ENCODE results near the gene SLC26A5.
"Not testable (repeated sequence)": the region's sequence is repeated elsewhere in the genome, so short reads cannot be mapped to it uniquely, and the experiment has no call there.

SLC26A5 gene

DNA sequence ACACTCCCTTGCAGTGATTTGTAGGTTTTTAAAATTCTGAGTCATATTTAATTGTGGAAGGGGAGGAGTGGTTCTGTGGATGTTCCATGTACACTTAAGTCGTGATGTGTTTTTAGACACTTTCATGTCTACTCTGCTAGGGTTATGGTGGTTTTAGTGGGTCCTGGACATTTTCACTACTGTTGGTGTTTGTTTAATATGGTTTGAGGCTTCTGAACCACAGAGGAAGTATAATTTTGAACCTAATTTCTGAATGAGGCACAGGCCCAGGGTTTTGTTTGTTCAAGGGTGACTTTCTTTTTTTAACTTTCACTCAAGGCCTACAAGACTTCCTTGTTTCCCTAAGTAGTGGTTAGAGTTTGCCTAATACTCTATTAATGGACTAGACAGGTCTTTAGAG, 13.3 kb downstream of the SLC26A5 start:
- no peak for TF ChIP-seq POLR2A (IDR thresholded peaks at IDR 0.05; ENCODE audit: low read depth, low read length)
- FAIRE-seq (no peak), DNase-seq (ENCODE audit: insufficient read length, low spot score) (no peak)

DNA sequence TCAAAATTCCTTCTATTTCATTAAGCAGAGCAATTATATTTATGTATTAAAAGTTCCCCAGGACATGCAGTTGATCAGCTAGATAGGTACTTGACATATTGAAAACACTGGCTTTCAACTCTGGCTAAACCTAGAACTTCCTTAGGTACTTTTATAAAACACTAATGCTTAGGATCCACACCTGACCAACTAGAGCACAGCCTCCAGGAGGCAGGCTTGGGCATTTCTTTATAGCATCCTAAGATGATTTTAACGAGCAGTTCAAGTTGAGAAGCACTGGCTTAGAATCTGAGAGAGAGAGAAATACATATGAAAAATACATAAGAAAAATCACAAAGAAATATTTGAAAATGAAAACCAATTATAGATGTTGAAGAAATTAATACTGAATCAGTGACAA, 20.8 kb downstream of the SLC26A5 start:
- TF ChIP-seq POLR2A (IDR thresholded peaks at IDR 0.05; ENCODE audit: low read depth, low read length) = no peak
- DNase-seq (ENCODE audit: insufficient read length, low spot score) = no peak
- FAIRE-seq = no peak

DNA sequence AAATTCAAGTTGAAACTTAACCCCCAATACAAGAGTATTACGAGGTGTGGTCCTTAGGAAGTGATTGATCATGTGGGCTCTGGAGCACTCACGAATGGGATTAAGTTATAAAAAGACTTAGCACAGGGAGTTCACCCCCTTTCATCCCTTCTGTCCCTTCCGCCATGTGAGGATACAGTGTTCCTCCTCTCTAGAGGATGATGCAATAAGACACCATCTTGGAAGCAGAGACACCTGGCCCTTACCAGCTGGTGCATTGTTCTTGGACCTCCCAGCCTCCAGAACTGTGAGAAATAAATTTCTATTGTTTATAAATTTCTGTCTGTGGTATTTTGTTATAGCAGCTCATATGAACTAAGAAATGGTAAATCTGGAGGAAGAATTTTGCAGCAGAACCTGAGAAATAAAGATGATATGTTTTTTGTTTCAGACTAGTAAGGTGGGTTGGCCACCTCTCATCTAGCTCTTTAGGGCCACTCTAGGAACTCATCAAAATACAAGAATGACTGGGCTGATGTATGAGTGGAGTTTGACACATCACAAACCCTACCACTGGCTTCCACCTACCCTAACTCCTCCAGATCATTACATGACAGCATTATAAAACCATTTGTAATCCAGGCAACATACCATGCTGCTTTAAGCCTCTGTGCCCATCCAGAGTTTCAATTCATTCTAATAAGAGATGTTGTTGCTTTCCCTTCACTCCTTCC, 22.4 kb downstream of the SLC26A5 start:
- no peak for FAIRE-seq
- no peak for DNase-seq (ENCODE audit: insufficient read length, low spot score)
- TF ChIP-seq POLR2A (IDR thresholded peaks at IDR 0.05; ENCODE audit: low read depth, low read length) = no peak

DNA sequence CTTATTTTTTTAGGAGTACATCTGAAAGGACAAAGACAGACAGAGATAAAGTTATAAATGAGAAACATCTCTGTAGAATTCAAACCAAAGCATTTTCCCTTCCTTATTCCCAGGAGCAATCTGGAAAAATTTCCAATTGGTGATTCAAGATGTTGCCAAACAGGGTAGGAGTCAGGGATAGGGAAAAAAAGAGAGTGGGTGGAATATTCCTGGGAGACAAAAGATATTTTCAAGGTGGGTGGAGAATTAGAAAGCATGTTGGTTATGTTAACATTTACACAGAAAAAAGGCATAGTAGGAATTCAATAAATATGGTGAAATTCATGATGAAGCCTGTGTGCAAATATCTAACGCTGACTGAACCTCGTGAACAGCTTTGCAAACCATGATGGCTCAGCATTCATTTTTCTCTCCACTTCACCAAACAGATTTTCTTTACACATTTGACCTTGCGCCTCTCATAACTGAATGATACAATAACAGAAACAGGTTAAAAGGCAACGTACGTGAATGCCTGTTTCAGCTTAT, 25.1 kb downstream of the SLC26A5 start:
- FAIRE-seq = no peak

DNA sequence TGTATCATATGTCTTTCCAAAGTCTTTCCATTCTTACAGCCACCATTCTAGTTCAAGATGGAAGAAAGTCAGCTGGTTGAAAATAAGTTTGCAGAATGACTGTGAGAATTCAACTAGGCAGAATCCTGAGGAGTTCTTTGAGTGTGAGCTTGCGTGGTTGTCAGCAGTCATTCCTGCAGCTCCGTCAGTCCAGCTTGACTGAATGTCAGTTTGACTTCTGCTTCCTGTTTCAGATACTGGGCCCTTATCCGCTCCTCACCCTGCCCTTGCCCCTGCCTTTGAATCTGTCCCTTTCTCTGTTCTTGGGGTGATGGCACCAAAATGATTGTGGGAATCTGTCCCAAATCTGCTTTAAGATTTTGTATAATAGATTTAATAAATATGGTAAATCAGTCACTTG, 27.8 kb downstream of the SLC26A5 start:
- DNase-seq (ENCODE audit: insufficient read length, low spot score) (no peak), FAIRE-seq (no peak)
- no peak for TF ChIP-seq POLR2A (IDR thresholded peaks at IDR 0.05; ENCODE audit: low read depth, low read length)

More for the DNA sequence above, 25.1 kb downstream of the SLC26A5 start:
- TF ChIP-seq POLR2A (IDR thresholded peaks at IDR 0.05; ENCODE audit: low read depth, low read length) = no peak
- no peak for DNase-seq (ENCODE audit: insufficient read length, low spot score)

DNA sequence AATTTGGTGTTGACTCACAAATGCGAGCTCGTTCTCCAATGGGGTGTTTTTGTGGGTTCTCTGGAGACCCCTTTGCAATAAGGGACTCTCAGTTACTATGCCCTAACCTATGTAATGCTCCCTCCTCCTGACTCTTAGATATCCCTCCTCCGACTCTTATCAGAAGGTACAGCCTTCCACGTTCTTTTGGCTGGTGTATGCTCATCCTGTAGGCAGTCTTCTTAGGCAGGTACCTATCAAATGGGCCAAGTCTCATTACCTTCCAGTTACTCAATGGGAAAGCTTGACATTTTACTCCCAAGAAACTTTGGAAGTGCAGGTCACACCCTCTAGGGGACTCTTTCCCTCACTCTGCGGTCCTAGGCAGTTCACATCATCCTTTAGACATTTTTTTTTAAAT, 32.6 kb downstream of the SLC26A5 start:
- FAIRE-seq (no peak), DNase-seq (ENCODE audit: insufficient read length, low spot score) (no peak)
- no peak for TF ChIP-seq POLR2A (IDR thresholded peaks at IDR 0.05; ENCODE audit: low read depth, low read length)

DNA sequence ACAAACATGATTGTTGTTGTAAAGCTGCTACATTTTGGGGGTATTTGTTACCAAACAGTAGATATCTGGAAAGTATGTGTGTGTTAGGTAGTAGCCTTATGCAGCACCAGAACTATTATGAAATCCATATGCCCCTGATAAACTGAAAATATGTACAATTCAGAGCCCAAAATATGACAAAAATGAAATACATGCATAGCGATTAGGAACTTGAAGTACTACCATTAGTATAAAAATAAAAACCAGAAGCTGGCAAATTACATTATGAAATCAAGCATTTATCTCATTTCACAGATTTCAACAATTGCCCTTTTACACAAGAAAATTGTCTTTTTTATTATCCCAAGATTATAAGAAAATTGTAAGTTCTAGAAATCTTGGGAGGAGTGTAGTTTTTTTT, 33.9 kb downstream of the SLC26A5 start:
- FAIRE-seq (no peak), DNase-seq (ENCODE audit: insufficient read length, low spot score) (no peak)
- TF ChIP-seq POLR2A (IDR thresholded peaks at IDR 0.05; ENCODE audit: low read depth, low read length) = no peak

DNA sequence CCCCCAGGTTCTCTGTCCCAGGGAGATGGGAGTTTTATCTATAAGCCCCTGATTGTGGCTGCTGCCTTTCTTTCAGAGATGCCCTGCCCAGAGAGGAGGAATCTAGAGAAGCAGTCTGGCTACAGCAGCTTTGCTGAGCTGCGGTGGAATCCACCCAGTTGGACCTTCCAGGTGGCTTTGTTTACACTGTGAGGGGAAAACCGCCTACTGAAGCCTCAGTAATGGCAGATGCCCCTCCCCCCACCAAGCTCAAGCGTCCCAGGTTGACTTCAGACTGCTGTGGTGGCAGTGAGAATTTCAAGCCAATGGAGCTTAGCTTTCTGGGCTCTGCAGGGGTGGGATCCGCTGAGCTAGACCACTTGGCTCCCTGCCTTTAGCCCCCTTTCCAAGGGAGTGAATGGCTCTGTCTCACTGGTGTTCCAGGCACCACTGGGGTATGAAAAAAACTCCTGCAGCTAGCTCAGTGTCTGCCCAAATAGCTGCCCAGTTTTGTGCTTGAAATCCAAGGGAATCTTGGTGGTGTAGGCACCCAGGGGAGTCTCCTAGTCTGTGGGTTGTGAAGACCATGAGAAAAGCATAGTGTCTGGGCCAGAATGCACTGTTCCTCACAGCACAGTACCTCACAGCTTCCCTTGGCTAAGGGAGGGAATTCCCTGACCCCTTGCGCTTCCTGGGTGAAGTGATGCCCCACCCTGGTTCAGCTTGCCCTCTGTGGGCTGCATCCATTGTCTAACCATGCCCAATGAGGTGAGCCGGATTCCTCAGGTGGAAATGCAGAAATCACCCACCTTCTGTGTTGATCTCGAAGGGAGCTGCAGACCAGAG, 40.0 kb downstream of the SLC26A5 start:
- not testable (repeated sequence) for DNase-seq (ENCODE audit: insufficient read length, low spot score)

DNA sequence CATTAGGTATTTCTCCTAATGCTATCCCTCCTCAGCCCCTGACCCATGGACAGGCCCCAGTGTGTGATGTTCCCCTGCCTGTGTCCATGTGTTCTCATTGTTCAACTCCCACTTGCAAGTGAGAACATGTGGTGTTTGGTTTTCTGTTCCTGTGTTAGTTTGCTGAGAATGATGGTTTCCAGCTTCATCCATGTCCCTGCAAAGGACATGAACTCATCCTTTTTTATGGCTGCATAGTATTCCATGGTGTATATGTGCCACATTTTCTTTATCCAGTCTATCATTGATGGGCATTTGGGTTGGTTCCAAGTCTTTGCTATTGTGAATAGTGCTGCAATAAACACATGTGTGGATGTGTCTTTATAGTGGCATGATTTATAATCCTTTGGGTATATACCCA, 46.3 kb downstream of the SLC26A5 start:
- FAIRE-seq; DNase-seq (ENCODE audit: insufficient read length, low spot score): not testable (repeated sequence)

More for the DNA sequence above, 40.0 kb downstream of the SLC26A5 start:
- not testable (repeated sequence) for FAIRE-seq

DNA sequence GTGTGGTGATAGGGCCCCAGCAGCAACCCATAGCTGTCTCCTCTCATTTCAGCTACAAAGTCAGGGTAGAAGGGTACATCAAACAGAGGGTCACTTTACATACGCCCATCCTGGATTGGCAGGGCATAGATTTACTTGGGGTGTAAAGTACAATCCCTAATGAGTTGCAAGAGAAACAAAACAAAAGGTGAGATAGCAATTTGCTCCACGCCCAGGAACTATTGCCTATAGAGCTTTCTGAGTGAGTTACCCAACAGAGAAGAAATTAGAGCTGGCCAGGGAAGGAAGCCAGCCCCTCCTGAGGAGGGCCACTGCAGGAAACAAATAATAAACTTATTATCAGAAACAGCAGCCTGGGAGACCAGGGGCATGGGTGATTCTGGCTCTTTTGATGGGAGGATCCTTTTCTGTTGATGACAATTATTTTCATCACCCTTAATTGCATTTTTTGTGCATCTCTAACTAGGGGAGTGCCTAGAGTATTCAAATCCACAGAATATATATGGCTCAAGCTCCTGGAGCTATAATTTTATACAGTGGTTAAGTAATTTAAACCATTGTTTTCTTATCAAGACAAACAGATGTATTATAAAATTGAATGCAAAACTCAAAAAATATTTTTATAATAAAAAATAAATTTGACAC, 47.4 kb downstream of the SLC26A5 start:
- FAIRE-seq = no peak
- no peak for TF ChIP-seq POLR2A (IDR thresholded peaks at IDR 0.05; ENCODE audit: low read depth, low read length)

DNA sequence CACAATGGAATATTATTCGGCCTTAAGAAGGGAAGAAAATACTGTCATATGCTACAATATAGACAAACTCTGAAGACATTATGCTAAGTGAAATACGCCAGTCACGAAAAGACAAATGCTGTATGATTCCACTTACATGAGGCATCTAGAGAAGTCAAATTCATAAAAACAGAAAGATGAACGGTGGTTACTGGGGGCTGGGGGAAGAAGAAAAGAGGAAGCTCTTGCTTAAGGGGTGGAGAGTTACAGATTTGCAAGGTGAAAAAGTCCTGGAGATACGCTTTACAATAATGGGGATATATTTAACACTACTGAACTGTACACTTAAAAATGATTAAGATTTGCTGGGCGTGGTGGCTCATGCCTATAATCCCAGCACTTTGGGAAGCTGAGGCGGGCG, 49.5 kb downstream of the SLC26A5 start:
- FAIRE-seq = no peak
- no peak for DNase-seq (ENCODE audit: insufficient read length, low spot score)
- TF ChIP-seq POLR2A (IDR thresholded peaks at IDR 0.05; ENCODE audit: low read depth, low read length) = no peak

More for the DNA sequence above, 47.4 kb downstream of the SLC26A5 start:
- DNase-seq (ENCODE audit: insufficient read length, low spot score) = no peak

DNA sequence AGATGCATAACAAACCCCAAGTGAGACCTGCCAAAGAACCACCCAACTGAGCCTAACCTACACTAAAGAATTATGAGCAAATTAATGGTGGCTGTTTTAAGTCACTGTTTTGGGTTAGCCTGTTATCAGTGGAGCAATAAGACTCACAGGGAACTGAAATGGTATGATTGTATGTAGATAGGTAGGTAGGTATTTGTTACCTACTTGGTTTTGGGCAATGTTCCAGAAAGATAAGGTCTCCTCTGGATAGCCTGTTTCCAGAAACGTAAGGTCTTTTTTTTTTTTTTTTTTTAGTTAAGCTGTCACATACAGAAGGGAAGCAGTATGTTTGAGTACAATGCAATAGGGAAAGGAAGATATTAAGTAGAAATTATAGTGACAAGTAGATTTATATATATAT, 50.9 kb downstream of the SLC26A5 start:
- no peak for DNase-seq (ENCODE audit: insufficient read length, low spot score)
- FAIRE-seq = no peak
- no peak for TF ChIP-seq POLR2A (IDR thresholded peaks at IDR 0.05; ENCODE audit: low read depth, low read length)

DNA sequence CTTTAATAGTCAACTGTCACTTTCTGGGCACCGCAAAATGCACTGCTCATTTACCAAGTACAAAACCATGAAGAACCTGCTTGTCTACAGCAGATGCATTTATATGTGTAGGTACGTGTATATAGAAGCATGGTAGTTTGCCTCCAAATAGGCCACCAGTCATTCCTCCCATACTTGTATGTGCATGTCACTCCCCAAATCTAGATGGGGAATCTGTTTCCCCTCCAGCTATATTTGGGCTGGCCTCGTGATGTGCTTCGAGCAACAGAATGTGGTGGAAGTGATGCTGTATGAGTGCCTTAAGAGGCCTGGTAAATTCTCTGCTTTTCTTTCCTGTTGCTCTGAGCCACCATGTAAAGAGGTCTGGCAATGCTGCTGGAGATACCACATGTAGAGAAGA, 51.4 kb downstream of the SLC26A5 start:
- no peak for FAIRE-seq
- no peak for TF ChIP-seq POLR2A (IDR thresholded peaks at IDR 0.05; ENCODE audit: low read depth, low read length)

DNA sequence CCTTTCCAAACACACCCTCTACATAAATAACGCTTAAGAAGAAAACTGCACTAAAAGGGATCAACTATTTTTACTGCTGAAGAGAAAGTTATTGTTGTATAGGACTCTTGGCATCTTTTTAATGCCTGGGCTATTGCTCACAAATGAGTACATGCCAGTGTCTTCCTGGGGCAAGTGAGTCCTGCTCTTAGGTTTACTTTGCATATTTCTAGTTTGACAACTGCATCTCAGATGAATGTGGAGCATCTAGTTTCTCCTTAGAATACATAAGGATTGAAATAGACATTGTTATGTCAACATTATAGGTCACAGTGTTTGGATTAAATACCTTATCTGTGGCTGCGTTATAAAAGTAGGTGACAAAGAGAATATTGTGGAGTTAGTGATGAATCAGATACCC, 54.0 kb downstream of the SLC26A5 start:
- FAIRE-seq (no peak), DNase-seq (ENCODE audit: insufficient read length, low spot score) (no peak)
- no peak for TF ChIP-seq POLR2A (IDR thresholded peaks at IDR 0.05; ENCODE audit: low read depth, low read length)

More for the DNA sequence above, 51.4 kb downstream of the SLC26A5 start:
- DNase-seq (ENCODE audit: insufficient read length, low spot score) = no peak
